ENCODE measurements around the gene CRYBG2. TPM values are rescaled to one million over a fixed set of nuclear protein-coding genes. Genes with fewer than 3 reads are reported as not detected.
A peak's percentile ranks its signal among the peaks of the same experiment; 100 is the strongest.
"Not testable (repeated sequence)": the region's sequence is repeated elsewhere in the genome, so short reads cannot be mapped to it uniquely, and the experiment has no call there.

Gene CRYBG2
- total RNA-seq, 2 experiments from 2014 or later, result 5.7 to 8.6 TPM

GRCh38 chr1:26378088-26378878 lies 24.4 kb upstream of the CRYBG2 start:
- Mint-ChIP-seq H3K27me3 (peaks cover 2% of the 10 kb centered on the region), H3K9me3 (ENCODE audit: low read depth) (no peaks in the 10 kb centered on the region), H3K4me3 (peak overlapping the region; percentile 29), H3K36me3 (peaks cover 4% of the 10 kb centered on the region), H3K4me1 (peaks cover 75% of the 10 kb centered on the region), H3K27ac (peak overlapping the region; percentile 87)
- CTCF ChIA-PET, result interaction anchor here (0.7 to 11.9 kb wide), 19 partner anchors 8 to 252 kb away, joined by 3 to 180 read pairs (median 6); partner anchors contain the start of genes CD52, CEP85, SH3BGRL3 and ZNF593
- peak; percentile 96 for ATAC-seq
- peak; percentile 96 for DNase-seq

DNA sequence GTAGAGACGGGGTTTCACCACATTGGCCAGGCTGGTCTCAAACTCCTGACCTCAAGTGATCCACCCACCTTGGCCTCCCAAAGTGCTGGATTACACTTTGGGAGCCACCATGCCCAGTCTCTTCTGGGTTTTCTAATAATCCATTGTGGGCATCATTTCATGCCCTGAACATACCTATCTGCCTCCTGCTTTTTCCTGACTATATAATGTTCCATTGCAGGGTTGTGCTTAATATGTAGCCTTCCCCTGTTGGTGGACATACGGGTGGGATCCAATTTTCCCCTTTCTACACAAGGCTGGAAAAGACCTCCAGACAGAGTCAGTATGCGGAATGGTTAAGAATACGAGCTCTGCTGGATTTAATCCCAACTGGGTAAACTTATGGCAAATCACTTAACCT lies 22.1 kb upstream of the CRYBG2 start:
- Mint-ChIP-seq H3K36me3 (peaks cover 5% of the 10 kb centered on the region), H3K9me3 (ENCODE audit: low read depth) (peaks cover under 1% of the 10 kb centered on the region), H3K4me1 (peaks cover 90% of the 10 kb centered on the region), H3K27ac (peak overlapping the region; percentile 81), H3K27me3 (peaks cover 2% of the 10 kb centered on the region), H3K4me3 (no peak overlapping the region)
- no peak for DNase-seq
- CTCF ChIA-PET, result interaction anchor here (3.3 to 11.9 kb wide), 5 partner anchors 7 to 142 kb away, joined by 18 to 180 read pairs (median 100); partner anchors contain the start of gene CEP85
- no peak for ATAC-seq

DNA sequence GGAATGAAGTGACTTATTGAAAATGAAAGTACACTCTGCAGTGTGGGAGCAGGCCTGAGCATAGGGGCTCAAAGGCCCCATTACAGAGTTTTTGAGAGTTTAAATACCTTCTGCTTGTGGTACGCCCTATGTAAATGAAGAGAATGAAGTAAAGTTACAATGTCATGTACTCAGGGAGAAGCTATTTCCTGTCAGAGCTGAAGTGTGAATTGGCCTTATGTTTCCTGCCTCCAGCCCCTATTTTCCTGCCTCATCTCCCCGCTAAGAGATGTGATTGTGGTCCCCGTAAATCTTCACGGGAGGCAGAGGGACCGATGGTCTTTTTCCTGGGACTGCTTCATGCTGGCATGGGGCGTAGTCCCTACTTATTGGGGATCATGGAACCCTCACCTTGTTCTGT lies 21.2 kb upstream of the CRYBG2 start:
- H3K9me3 Mint-ChIP-seq (ENCODE audit: low read depth), result peaks cover 5% of the 10 kb centered on the region
- H3K27me3 Mint-ChIP-seq, result no peaks in the 10 kb centered on the region
- CTCF ChIA-PET, result interaction anchor here (0.8 to 11.9 kb wide), 10 partner anchors 10 to 99 kb away, joined by 3 to 180 read pairs (median 4); partner anchors contain the start of gene SH3BGRL3
- no peak for DNase-seq
- peaks cover 9% of the 10 kb centered on the region for H3K36me3 Mint-ChIP-seq
- ATAC-seq, result no peak
- peak overlapping the region; percentile 81 for H3K27ac Mint-ChIP-seq
- H3K4me3 Mint-ChIP-seq, result peak overlapping the region; percentile 13
- H3K4me1 Mint-ChIP-seq, result peaks cover 91% of the 10 kb centered on the region

GRCh38 chr1:26374361-26374760 lies 20.4 kb upstream of the CRYBG2 start:
- peak overlapping the region; percentile 13 for H3K4me3 Mint-ChIP-seq

GRCh38 chr1:26373789-26374188 lies 19.9 kb upstream of the CRYBG2 start:
- CTCF ChIA-PET, result interaction anchor here (1.1 to 11.9 kb wide), 9 partner anchors 11 to 139 kb away, joined by 3 to 180 read pairs (median 7); partner anchors contain the start of genes CD52 and CEP85
- H3K27me3 Mint-ChIP-seq, result no peaks in the 10 kb centered on the region

More at GRCh38 chr1:26374361-26374760, 20.4 kb upstream of the CRYBG2 start:
- not testable (repeated sequence) for H3K9me3 Mint-ChIP-seq (ENCODE audit: low read depth); H3K36me3 Mint-ChIP-seq; ATAC-seq; H3K27me3 Mint-ChIP-seq
- DNase-seq, result peak; percentile 56
- Mint-ChIP-seq H3K27ac (peak overlapping the region; percentile 81), H3K4me1 (peaks cover 94% of the 10 kb centered on the region)
- CTCF ChIA-PET, result interaction anchor here (0.8 to 11.9 kb wide), 9 partner anchors 12 to 98 kb away, joined by 3 to 180 read pairs (median 4); partner anchors contain the start of gene CD52

DNA sequence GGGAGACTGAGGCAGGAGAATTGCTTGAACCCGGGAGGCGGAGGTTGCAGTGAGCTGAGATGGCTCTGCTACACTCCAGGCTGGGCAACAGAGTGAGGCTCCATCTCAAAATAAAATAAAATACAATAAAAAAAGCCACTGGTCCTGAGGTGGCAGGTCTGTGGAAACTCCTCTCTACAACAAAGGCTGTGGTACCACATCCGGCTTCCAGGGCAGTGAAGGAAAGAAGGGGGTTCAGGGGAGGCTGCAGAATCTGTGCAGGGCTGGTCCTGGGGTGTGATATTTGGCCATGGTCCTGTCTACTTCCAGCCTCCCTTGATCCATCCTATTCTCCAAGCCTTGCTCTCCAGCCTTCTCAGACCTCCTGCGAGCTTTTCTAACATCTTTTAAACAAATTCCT lies 19.4 kb upstream of the CRYBG2 start:
- Mint-ChIP-seq H3K9me3 (ENCODE audit: low read depth) (peaks cover 5% of the 10 kb centered on the region), H3K27me3 (no peaks in the 10 kb centered on the region), H3K36me3 (peaks cover 7% of the 10 kb centered on the region), H3K4me3 (no peak overlapping the region), H3K4me1 (peaks cover 87% of the 10 kb centered on the region), H3K27ac (peak overlapping the region; percentile 81)
- CTCF ChIA-PET, result interaction anchor here (0.6 to 11.9 kb wide), 10 partner anchors 8 to 139 kb away, joined by 3 to 180 read pairs (median 6); partner anchors contain the start of genes CD52 and CEP85
- peak; percentile 61 for ATAC-seq
- DNase-seq, result peak; percentile 82

More at GRCh38 chr1:26373789-26374188, 19.9 kb upstream of the CRYBG2 start:
- Mint-ChIP-seq H3K36me3 (peaks cover 9% of the 10 kb centered on the region), H3K4me1 (peaks cover 89% of the 10 kb centered on the region), H3K4me3 (no peak overlapping the region), H3K9me3 (ENCODE audit: low read depth) (peaks cover 5% of the 10 kb centered on the region), H3K27ac (peak overlapping the region; percentile 81)
- DNase-seq (no peak), ATAC-seq (no peak)

GRCh38 chr1:26372611-26373010 lies 18.7 kb upstream of the CRYBG2 start, which contains the start of gene ZNF683:
Gene ZNF683, minus strand, starts transcription at chr1:26372750. Its CDS starts 4,179 bp downstream, at chr1:26368571.
- CTCF ChIA-PET, result interaction anchor here (2.4 to 11.9 kb wide), 4 partner anchors 10 to 138 kb away, joined by 7 to 180 read pairs (median 121); partner anchors contain the start of gene CEP85
- not testable (repeated sequence) for DNase-seq; H3K27me3 Mint-ChIP-seq; H3K36me3 Mint-ChIP-seq; H3K9me3 Mint-ChIP-seq (ENCODE audit: low read depth); H3K4me3 Mint-ChIP-seq; ATAC-seq
- Mint-ChIP-seq H3K27ac (peak within 1 kb of the TSS; percentile 82), H3K4me1 (peaks cover 80% of the 10 kb centered on the region)

DNA sequence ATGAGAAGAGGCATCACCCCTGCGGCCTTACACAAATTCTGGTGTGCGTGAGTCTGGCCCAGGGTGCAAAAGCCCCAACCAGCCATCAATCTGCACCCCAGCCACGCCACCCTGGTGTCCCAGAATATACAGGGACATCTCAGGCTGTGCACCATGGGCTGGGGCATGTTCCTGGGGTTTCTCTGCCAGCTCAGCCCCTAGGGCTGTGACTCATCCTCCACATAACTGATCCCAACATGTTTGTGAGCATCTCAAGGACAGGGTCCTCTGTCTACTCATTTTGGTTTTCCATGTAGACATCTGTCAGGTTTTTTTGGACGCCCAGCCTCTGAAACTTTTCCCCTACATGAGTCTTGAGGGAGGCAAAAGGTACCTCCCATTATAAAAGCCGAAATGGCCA lies 18.1 kb upstream of the CRYBG2 start:
- Mint-ChIP-seq H3K36me3 (peaks cover 7% of the 10 kb centered on the region), H3K4me1 (peaks cover 74% of the 10 kb centered on the region), H3K27ac (peak overlapping the region; percentile 82), H3K27me3 (no peaks in the 10 kb centered on the region), H3K4me3 (no peak overlapping the region), H3K9me3 (ENCODE audit: low read depth) (peaks cover 5% of the 10 kb centered on the region)
- CTCF ChIA-PET, result interaction anchor here (0.8 to 11.9 kb wide), 4 partner anchors 18 to 138 kb away, joined by 3 to 180 read pairs (median 12); partner anchors contain the start of gene CEP85
- DNase-seq, result no peak
- no peak for ATAC-seq

- no peak for ATAC-seq
- Mint-ChIP-seq H3K27me3 (no peaks in the 10 kb centered on the region), H3K4me1 (peaks cover 65% of the 10 kb centered on the region), H3K27ac (peak overlapping the region; percentile 82), H3K36me3 (peaks cover 7% of the 10 kb centered on the region), H3K4me3 (peak overlapping the region; percentile 70), H3K9me3 (ENCODE audit: low read depth) (peaks cover 5% of the 10 kb centered on the region)
- CTCF ChIA-PET, result interaction anchor here (0.9 to 4.7 kb wide), 10 partner anchors 7 to 226 kb away, joined by 3 to 28 read pairs (median 7); no protein-coding TSS in a partner anchor
- DNase-seq, result peak; percentile 65
Measured at GRCh38 chr1:26370591-26371382, 16.9 kb upstream of the CRYBG2 start.

GRCh38 chr1:26368486-26368885 lies 14.6 kb upstream of the CRYBG2 start:
- H3K9me3 Mint-ChIP-seq (ENCODE audit: low read depth), result peaks cover 5% of the 10 kb centered on the region
- peaks cover 7% of the 10 kb centered on the region for H3K36me3 Mint-ChIP-seq
- H3K27me3 Mint-ChIP-seq, result peaks cover 10% of the 10 kb centered on the region
- DNase-seq (no peak), ATAC-seq (no peak)
- H3K4me3 Mint-ChIP-seq, result no peak overlapping the region
- no peak overlapping the region for H3K27ac Mint-ChIP-seq
- H3K4me1 Mint-ChIP-seq, result peaks cover 58% of the 10 kb centered on the region
- CTCF ChIA-PET, result interaction anchor here (1.2 to 4.7 kb wide), 3 partner anchors 9 to 83 kb away, joined by 4 to 28 read pairs (median 5); no protein-coding TSS in a partner anchor

DNA sequence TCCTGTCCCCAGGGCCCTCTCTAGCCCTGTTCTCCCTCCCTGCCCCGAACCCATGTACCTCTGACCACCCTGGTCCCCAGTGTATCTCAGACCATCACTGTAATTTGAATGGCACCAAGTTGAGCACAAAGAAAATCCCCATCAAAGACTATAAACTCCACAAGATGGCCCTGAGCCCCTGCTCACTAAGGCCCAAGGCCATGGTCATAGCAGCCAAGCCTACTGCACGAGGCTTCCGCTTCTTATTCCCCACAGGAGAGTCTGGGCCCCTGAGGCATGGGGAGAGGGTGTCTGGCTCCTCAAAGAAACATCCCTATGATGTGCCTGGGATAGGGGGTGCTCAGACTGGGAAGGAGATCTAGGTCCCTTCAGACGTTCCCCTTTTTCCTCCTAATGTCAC lies 14.1 kb upstream of the CRYBG2 start:
- H3K27ac Mint-ChIP-seq, result no peak overlapping the region
- DNase-seq, result no peak

GRCh38 chr1:26367441-26367840 lies 13.5 kb upstream of the CRYBG2 start:
- Mint-ChIP-seq H3K4me3 (no peak overlapping the region), H3K4me1 (peaks cover 54% of the 10 kb centered on the region), H3K9me3 (ENCODE audit: low read depth) (peaks cover 5% of the 10 kb centered on the region), H3K27ac (no peak overlapping the region), H3K27me3 (peaks cover 10% of the 10 kb centered on the region), H3K36me3 (peaks cover 7% of the 10 kb centered on the region)
- no peak for ATAC-seq
- CTCF ChIA-PET, result interaction anchor here (1.2 to 4.7 kb wide), 4 partner anchors 10 to 82 kb away, joined by 4 to 28 read pairs (median 6); no protein-coding TSS in a partner anchor
- DNase-seq, result no peak

More for the DNA sequence above, 14.1 kb upstream of the CRYBG2 start:
- H3K4me3 Mint-ChIP-seq, result peak overlapping the region; percentile 1
- H3K4me1 Mint-ChIP-seq, result peaks cover 58% of the 10 kb centered on the region
- H3K9me3 Mint-ChIP-seq (ENCODE audit: low read depth), result peaks cover 5% of the 10 kb centered on the region
- peaks cover 7% of the 10 kb centered on the region for H3K36me3 Mint-ChIP-seq
- H3K27me3 Mint-ChIP-seq, result peaks cover 10% of the 10 kb centered on the region
- no peak for ATAC-seq
- CTCF ChIA-PET, result interaction anchor here (1.2 to 4.7 kb wide), 4 partner anchors 10 to 83 kb away, joined by 4 to 28 read pairs (median 6); no protein-coding TSS in a partner anchor

Measured in activated CD8-positive, alpha-beta memory T cell treated with anti-CD3 and anti-CD28 coated beads, Interleukin-2, amount 10 ng/mL, durations not matched to agents 7 days and 5 days (primary cell).